Breast epithelium (tissue), 3 donors: Measurements from ENCODE around the gene CAMK1.

ENCODE experiments used
- POLR2A ChIP-seq: fragments of 450-650 bp; IDR thresholded peaks from one replicate; pipeline ENCODE4 v1.6.1; 2016; ENCODE audit warnings: antibody characterized with exemption, mild to moderate bottlenecking, moderate library complexity
- POLR2AphosphoS5 ChIP-seq, 3 donors: sonication (generic); formaldehyde crosslinking; IDR thresholded peaks; one replicate each; pipeline ENCODE4 v1.6.1; 2017; ENCODE audit warnings: antibody characterized with exemption in 3 of 3
- TF ChIP-seq, protein P1 (sequence below), 3 donors: fragments of 450-650 bp; IDR thresholded peaks; one replicate each; pipeline ENCODE4 v1.5.1; 2016 to 2017; ENCODE audit warnings: antibody characterized with exemption in 3 of 3, mild to moderate bottlenecking in 3 of 3, moderate library complexity in 3 of 3

DNA sequence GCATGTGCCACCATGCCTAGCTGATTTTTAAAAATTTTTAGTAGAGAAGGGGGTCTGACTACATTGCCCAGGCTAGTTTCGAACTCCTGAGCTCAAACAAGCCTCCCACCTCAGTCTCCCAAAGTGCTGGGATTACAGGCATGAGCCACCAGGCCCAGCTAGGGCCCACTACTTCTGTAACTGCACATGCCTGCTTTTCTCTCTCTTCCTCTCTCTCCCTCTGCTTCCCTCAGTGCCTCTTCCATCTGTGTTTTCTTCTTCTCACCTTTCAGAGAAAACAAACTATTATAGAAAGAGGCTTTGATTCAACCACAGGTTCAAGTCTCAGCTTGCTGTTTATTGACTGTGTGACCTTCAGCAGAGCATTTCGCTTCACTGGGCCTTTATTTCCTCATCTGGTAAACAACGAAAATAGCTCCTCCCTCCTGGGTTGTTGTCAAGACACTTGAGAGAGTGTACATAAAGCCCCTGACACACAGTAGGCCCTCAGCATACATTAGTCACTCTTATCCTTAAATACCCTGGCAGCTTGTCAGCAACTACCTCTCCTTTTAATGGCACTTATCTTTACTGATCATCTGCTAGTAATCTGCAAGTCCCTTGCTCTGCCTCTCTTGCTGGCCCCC is 12.3 kb upstream of the CAMK1 start:
- TF ChIP-seq POLR2AphosphoS5 (IDR thresholded peaks at IDR 0.05) (no peak), POLR2A (no peak)
- TF ChIP-seq, protein P1, sequence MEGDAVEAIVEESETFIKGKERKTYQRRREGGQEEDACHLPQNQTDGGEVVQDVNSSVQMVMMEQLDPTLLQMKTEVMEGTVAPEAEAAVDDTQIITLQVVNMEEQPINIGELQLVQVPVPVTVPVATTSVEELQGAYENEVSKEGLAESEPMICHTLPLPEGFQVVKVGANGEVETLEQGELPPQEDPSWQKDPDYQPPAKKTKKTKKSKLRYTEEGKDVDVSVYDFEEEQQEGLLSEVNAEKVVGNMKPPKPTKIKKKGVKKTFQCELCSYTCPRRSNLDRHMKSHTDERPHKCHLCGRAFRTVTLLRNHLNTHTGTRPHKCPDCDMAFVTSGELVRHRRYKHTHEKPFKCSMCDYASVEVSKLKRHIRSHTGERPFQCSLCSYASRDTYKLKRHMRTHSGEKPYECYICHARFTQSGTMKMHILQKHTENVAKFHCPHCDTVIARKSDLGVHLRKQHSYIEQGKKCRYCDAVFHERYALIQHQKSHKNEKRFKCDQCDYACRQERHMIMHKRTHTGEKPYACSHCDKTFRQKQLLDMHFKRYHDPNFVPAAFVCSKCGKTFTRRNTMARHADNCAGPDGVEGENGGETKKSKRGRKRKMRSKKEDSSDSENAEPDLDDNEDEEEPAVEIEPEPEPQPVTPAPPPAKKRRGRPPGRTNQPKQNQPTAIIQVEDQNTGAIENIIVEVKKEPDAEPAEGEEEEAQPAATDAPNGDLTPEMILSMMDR (IDR thresholded peaks at IDR 0.05), result no peak
